Measurements from ENCODE around the gene SLC25A3. TPM values are rescaled to one million over a fixed set of nuclear protein-coding genes. Genes with fewer than 3 reads are reported as not detected.
"Not testable (repeated sequence)": the region's sequence is repeated elsewhere in the genome, so short reads cannot be mapped to it uniquely, and the experiment has no call there.

The SLC25A3 gene
- total RNA-seq, 1 experiment from 2014 or later, result 469 TPM

- CTCF ChIA-PET, result interaction anchor here (0.6 kb wide), 1 partner anchor 43 kb away, joined by 3 read pairs; no protein-coding TSS in a partner anchor
- in situ Hi-C loops (cut with HindIII; ENCODE audit: low pct_unique_long_range_greater_than_20kb, low sequenced_read_pairs), result no loop called here
- intact Hi-C loops (cut with micrococcal nuclease; ENCODE audit: unreplicated experiment), result no loop called here
- no TSS peak for BruUV-seq (replicated peaks)
- TF ChIP-seq TCF7L2 (IDR thresholded peaks at IDR 0.05; ENCODE audit: low read depth, low read length) (no peak), POLR2AphosphoS5 (IDR thresholded peaks at IDR 0.05; ENCODE audit: low read depth, low read length) (no peak), SIN3A (IDR thresholded peaks at IDR 0.05; ENCODE audit: borderline replicate concordance, insufficient read depth, low read depth, low read length) (no peak), CTCF (IDR thresholded peaks at IDR 0.05) (no peak)
- TF ChIP-seq, protein P1, sequence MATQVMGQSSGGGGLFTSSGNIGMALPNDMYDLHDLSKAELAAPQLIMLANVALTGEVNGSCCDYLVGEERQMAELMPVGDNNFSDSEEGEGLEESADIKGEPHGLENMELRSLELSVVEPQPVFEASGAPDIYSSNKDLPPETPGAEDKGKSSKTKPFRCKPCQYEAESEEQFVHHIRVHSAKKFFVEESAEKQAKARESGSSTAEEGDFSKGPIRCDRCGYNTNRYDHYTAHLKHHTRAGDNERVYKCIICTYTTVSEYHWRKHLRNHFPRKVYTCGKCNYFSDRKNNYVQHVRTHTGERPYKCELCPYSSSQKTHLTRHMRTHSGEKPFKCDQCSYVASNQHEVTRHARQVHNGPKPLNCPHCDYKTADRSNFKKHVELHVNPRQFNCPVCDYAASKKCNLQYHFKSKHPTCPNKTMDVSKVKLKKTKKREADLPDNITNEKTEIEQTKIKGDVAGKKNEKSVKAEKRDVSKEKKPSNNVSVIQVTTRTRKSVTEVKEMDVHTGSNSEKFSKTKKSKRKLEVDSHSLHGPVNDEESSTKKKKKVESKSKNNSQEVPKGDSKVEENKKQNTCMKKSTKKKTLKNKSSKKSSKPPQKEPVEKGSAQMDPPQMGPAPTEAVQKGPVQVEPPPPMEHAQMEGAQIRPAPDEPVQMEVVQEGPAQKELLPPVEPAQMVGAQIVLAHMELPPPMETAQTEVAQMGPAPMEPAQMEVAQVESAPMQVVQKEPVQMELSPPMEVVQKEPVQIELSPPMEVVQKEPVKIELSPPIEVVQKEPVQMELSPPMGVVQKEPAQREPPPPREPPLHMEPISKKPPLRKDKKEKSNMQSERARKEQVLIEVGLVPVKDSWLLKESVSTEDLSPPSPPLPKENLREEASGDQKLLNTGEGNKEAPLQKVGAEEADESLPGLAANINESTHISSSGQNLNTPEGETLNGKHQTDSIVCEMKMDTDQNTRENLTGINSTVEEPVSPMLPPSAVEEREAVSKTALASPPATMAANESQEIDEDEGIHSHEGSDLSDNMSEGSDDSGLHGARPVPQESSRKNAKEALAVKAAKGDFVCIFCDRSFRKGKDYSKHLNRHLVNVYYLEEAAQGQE (IDR thresholded peaks at IDR 0.05; ENCODE audit: insufficient read depth in 1 of 2, low read depth in 2 of 2, low read length in 1 of 2), result no peak
- H3K36me3 ChIP-seq (ENCODE audit: control insufficient read depth, insufficient read depth, low read length), result peaks cover 21% of the 10 kb centered on the region
- no peaks in the 10 kb centered on the region for H3K9me3 ChIP-seq (ENCODE audit: control insufficient read depth, insufficient read depth, low read depth, low read length)
- no peak overlapping the region for H3K27ac ChIP-seq (ENCODE audit: low read length)
- no peaks in the 10 kb centered on the region for H3K27me3 ChIP-seq (ENCODE audit: control insufficient read depth, insufficient read depth, low read length)
- DNase-seq (ENCODE audit: low read depth, low spot score), result no peak
- no peak overlapping the region for H3K4me3 ChIP-seq (ENCODE audit: low read depth in 2 of 2, low read length in 2 of 2)
- no peaks in the 10 kb centered on the region for H3K4me1 ChIP-seq (ENCODE audit: control insufficient read depth, insufficient read depth, low read length)
- ATAC-seq, result no peak
- POLR2A ChIA-PET, result no interaction called here
Measured at GRCh38 chr12:98551787-98552186, 41.7 kb upstream of the SLC25A3 start.

DNA sequence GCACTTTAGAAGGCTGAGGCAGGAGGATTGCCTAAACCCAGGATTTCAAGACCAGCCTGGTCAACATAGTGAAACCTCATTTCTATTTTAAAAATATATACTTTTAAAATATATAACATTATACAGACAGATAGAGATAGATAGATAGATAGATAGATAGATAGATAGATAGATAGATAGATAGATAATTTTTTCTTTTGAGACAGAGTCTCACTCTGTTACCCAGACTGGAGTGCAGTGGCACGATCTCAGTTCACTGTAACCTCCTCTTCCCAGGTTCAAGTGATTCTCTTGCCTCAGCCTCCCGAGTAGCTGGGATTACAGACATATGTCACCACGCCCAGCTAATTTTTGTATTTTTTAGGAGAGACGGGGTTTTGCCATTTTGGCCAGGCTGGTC is 35.4 kb upstream of the SLC25A3 start:
- H3K27ac ChIP-seq (ENCODE audit: low read length); H3K36me3 ChIP-seq (ENCODE audit: control insufficient read depth, insufficient read depth, low read length); POLR2A ChIA-PET; H3K4me1 ChIP-seq (ENCODE audit: control insufficient read depth, insufficient read depth, low read length); H3K4me3 ChIP-seq (ENCODE audit: low read depth in 2 of 2, low read length in 2 of 2); H3K27me3 ChIP-seq (ENCODE audit: control insufficient read depth, insufficient read depth, low read length); in situ Hi-C loops (cut with HindIII; ENCODE audit: low pct_unique_long_range_greater_than_20kb, low sequenced_read_pairs); H3K9me3 ChIP-seq (ENCODE audit: control insufficient read depth, insufficient read depth, low read depth, low read length); DNase-seq (ENCODE audit: low read depth, low spot score); BruUV-seq (replicated peaks); intact Hi-C loops (cut with micrococcal nuclease; ENCODE audit: unreplicated experiment); ATAC-seq: not testable (repeated sequence)
- CTCF ChIA-PET, result interaction anchor here (0.7 kb wide), 1 partner anchor 1865 kb away, joined by 4 read pairs; no protein-coding TSS in a partner anchor

- DNase-seq (ENCODE audit: low read depth, low spot score), result no peak
- ATAC-seq, result no peak
- intact Hi-C loops (cut with micrococcal nuclease; ENCODE audit: unreplicated experiment), result loop anchor here (10.0 kb wide), 1 partner anchor 435 kb away; no protein-coding TSS in a partner anchor
- H3K27me3 ChIP-seq (ENCODE audit: control insufficient read depth, insufficient read depth, low read length), result no peaks in the 10 kb centered on the region
- no peaks in the 10 kb centered on the region for H3K36me3 ChIP-seq (ENCODE audit: control insufficient read depth, insufficient read depth, low read length)
- no peak overlapping the region for H3K4me3 ChIP-seq (ENCODE audit: low read depth in 2 of 2, low read length in 2 of 2)
- BruUV-seq (replicated peaks), result no TSS peak
- no peaks in the 10 kb centered on the region for H3K4me1 ChIP-seq (ENCODE audit: control insufficient read depth, insufficient read depth, low read length)
- TF ChIP-seq, protein P1 (IDR thresholded peaks at IDR 0.05; ENCODE audit: insufficient read depth in 1 of 2, low read depth in 2 of 2, low read length in 1 of 2), result no peak
- TF ChIP-seq TCF7L2 (IDR thresholded peaks at IDR 0.05; ENCODE audit: low read depth, low read length) (no peak), SIN3A (IDR thresholded peaks at IDR 0.05; ENCODE audit: borderline replicate concordance, insufficient read depth, low read depth, low read length) (no peak), CTCF (IDR thresholded peaks at IDR 0.05) (no peak), POLR2AphosphoS5 (IDR thresholded peaks at IDR 0.05; ENCODE audit: low read depth, low read length) (no peak)
- H3K9me3 ChIP-seq (ENCODE audit: control insufficient read depth, insufficient read depth, low read depth, low read length), result no peaks in the 10 kb centered on the region
- POLR2A ChIA-PET, result interaction anchor here (0.6 kb wide), 2 partner anchors 36 to 162 kb away, joined by 3 read pairs; no protein-coding TSS in a partner anchor
- CTCF ChIA-PET, result interaction anchor here (0.6 kb wide), 1 partner anchor 15 kb away, joined by 15 read pairs; no protein-coding TSS in a partner anchor
- in situ Hi-C loops (cut with HindIII; ENCODE audit: low pct_unique_long_range_greater_than_20kb, low sequenced_read_pairs), result no loop called here
- no peak overlapping the region for H3K27ac ChIP-seq (ENCODE audit: low read length)
Measured at GRCh38 chr12:98559666-98560065, 33.8 kb upstream of the SLC25A3 start.

All from Panc1 (cell line).